ENCODE results near the gene MAD2L1BP. TPM values are rescaled to one million over a fixed set of nuclear protein-coding genes. Genes with fewer than 3 reads are reported as not detected.

The MAD2L1BP gene
- total and polyA plus RNA-seq, 2 of the 13 experiments (the other 11 are each of a cell fraction or from before 2014, with no cell fraction given), result 54.2 to 55.5 TPM

DNA sequence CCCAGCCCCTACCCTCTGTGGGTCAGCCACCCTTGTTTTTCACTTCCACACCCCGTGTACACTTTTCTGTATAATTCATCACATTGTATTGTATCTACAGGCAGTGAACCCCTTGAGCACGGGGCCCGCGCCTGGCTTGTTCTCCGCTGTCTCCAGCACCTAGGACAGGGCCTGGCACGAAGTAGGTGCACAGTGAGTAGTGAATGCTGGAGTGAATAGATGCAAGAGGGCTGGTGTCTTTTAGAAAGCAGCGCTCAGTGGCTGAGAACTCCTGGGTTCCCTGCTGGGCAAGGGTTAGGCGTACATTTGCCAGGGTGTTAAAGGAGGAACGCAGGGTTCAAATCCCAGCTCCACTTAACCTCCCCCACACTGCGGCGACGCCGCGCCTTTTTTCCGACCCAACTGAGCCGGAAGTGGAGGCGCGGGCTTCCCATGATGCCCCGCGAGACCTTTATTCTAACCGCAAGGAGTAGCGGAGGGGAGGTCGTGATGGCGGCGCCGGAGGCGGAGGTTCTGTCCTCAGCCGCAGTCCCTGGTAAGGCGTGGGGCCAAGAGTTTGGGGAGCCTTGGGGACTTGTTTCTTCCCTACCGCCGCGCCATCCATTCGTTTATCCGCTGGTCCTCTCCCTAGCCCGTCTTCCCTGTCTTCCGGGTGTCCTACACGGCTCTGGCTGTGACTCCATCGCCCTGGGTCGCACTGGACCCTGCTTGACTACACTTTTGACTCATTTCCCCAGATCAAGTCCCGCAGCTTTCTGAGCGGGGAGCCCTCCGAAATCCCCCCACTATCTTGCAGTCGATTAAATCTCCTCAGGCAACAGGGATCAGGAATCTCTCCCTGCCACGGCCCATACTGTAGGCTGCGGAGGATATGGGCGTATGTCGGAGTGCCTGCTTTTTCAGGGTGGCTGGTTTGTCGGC lies at the start of gene MAD2L1BP (continued):
- no peak; the same call in none of the 2 replicates for TF ChIP-seq IRX3 (CRISPR knock-in tag; IDR thresholded peaks at IDR 0.05; ENCODE audit: borderline replicate concordance, low read depth)
- TF ChIP-seq, protein P1, sequence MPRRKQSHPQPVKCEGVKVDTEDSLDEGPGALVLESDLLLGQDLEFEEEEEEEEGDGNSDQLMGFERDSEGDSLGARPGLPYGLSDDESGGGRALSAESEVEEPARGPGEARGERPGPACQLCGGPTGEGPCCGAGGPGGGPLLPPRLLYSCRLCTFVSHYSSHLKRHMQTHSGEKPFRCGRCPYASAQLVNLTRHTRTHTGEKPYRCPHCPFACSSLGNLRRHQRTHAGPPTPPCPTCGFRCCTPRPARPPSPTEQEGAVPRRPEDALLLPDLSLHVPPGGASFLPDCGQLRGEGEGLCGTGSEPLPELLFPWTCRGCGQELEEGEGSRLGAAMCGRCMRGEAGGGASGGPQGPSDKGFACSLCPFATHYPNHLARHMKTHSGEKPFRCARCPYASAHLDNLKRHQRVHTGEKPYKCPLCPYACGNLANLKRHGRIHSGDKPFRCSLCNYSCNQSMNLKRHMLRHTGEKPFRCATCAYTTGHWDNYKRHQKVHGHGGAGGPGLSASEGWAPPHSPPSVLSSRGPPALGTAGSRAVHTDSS (CRISPR knock-in tag; conservative IDR thresholded peaks at IDR 0.05), result no peak; the same call in 1 of the 2 replicates
- TF ChIP-seq ZNF430 (CRISPR knock-in tag; IDR thresholded peaks at IDR 0.05), result no peak
- TF ChIP-seq MAFF (IDR thresholded peaks at IDR 0.05; ENCODE audit: low read depth, low read length), result no peak
- no peak for TF ChIP-seq SYNCRIP (IDR thresholded peaks at IDR 0.05; ENCODE audit: insufficient read depth, low read depth, low read length)
- TF ChIP-seq ARID2 (CRISPR knock-in tag; IDR thresholded peaks at IDR 0.05; ENCODE audit: borderline replicate concordance), result no peak
- TF ChIP-seq, protein P2, sequence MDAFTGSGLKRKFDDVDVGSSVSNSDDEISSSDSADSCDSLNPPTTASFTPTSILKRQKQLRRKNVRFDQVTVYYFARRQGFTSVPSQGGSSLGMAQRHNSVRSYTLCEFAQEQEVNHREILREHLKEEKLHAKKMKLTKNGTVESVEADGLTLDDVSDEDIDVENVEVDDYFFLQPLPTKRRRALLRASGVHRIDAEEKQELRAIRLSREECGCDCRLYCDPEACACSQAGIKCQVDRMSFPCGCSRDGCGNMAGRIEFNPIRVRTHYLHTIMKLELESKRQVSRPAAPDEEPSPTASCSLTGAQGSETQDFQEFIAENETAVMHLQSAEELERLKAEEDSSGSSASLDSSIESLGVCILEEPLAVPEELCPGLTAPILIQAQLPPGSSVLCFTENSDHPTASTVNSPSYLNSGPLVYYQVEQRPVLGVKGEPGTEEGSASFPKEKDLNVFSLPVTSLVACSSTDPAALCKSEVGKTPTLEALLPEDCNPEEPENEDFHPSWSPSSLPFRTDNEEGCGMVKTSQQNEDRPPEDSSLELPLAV (CRISPR knock-in tag; conservative IDR thresholded peaks at IDR 0.05; ENCODE audit: low read depth), result no peak
- peak; percentile 79 for TF ChIP-seq ZFX (CRISPR knock-in tag; IDR thresholded peaks at IDR 0.05; ENCODE audit: low read depth)
- peak; percentile 84; the same call in 1 of the 2 replicates for TF ChIP-seq ETV6 (CRISPR knock-in tag; conservative IDR thresholded peaks at IDR 0.05)
- peak; percentile 20; the same call in 1 of the 2 replicates for TF ChIP-seq CREB1 (IDR thresholded peaks at IDR 0.05)
- TF ChIP-seq CREB1 (CRISPR knock-in tag; IDR thresholded peaks at IDR 0.05), result peak; percentile 29; the same call in 1 of the 2 replicates
- no peak for TF ChIP-seq ZNF773 (CRISPR knock-in tag; IDR thresholded peaks at IDR 0.05; ENCODE audit: borderline replicate concordance)
- TF ChIP-seq, protein P3, sequence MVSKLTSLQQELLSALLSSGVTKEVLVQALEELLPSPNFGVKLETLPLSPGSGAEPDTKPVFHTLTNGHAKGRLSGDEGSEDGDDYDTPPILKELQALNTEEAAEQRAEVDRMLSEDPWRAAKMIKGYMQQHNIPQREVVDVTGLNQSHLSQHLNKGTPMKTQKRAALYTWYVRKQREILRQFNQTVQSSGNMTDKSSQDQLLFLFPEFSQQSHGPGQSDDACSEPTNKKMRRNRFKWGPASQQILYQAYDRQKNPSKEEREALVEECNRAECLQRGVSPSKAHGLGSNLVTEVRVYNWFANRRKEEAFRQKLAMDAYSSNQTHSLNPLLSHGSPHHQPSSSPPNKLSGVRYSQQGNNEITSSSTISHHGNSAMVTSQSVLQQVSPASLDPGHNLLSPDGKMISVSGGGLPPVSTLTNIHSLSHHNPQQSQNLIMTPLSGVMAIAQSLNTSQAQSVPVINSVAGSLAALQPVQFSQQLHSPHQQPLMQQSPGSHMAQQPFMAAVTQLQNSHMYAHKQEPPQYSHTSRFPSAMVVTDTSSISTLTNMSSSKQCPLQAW (CRISPR knock-in tag; IDR thresholded peaks at IDR 0.05), result peak; percentile 47
- no peak; the same call in 1 of the 2 replicates for TF ChIP-seq ZNF564 (CRISPR knock-in tag; IDR thresholded peaks at IDR 0.05)
- peak; percentile 63 for TF ChIP-seq SUZ12 (IDR thresholded peaks at IDR 0.05; ENCODE audit: low read depth, low read length)
- TF ChIP-seq HDAC2 (CRISPR knock-in tag; IDR thresholded peaks at IDR 0.05), result peak; percentile 38; the same call in 1 of the 2 replicates
- no peak; the same call in 1 of the 2 replicates for TF ChIP-seq ZFP36L2 (CRISPR knock-in tag; IDR thresholded peaks at IDR 0.05)
- TF ChIP-seq, protein P4, sequence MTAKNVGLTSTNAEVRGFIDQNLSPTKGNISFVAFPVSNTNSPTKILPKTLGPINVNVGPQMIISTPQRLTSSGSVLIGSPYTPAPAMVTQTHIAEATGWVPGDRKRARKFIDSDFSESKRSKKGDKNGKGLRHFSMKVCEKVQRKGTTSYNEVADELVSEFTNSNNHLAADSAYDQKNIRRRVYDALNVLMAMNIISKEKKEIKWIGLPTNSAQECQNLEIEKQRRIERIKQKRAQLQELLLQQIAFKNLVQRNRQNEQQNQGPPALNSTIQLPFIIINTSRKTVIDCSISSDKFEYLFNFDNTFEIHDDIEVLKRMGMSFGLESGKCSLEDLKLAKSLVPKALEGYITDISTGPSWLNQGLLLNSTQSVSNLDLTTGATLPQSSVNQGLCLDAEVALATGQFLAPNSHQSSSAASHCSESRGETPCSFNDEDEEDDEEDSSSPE (CRISPR knock-in tag; IDR thresholded peaks at IDR 0.05), result peak; percentile 94
- no peak; the same call in 1 of the 2 replicates for TF ChIP-seq SP140L (CRISPR knock-in tag; IDR thresholded peaks at IDR 0.05; ENCODE audit: borderline replicate concordance)
- peak; percentile 60; the same call in 1 of the 2 replicates for TF ChIP-seq ZNF879 (CRISPR knock-in tag; IDR thresholded peaks at IDR 0.05)
- TF ChIP-seq, protein P5, sequence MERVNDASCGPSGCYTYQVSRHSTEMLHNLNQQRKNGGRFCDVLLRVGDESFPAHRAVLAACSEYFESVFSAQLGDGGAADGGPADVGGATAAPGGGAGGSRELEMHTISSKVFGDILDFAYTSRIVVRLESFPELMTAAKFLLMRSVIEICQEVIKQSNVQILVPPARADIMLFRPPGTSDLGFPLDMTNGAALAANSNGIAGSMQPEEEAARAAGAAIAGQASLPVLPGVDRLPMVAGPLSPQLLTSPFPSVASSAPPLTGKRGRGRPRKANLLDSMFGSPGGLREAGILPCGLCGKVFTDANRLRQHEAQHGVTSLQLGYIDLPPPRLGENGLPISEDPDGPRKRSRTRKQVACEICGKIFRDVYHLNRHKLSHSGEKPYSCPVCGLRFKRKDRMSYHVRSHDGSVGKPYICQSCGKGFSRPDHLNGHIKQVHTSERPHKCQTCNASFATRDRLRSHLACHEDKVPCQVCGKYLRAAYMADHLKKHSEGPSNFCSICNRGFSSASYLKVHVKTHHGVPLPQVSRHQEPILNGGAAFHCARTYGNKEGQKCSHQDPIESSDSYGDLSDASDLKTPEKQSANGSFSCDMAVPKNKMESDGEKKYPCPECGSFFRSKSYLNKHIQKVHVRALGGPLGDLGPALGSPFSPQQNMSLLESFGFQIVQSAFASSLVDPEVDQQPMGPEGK (CRISPR knock-in tag; IDR thresholded peaks at IDR 0.05), result peak; percentile 26; the same call in 1 of the 2 replicates
